ENCODE measurements around the gene ARHGAP11A. TPM values are rescaled to one million over a fixed set of nuclear protein-coding genes. Genes with fewer than 3 reads are reported as not detected.
"Not testable (repeated sequence)": the region's sequence is repeated elsewhere in the genome, so short reads cannot be mapped to it uniquely, and the experiment has no call there.

ARHGAP11A gene, protein sequence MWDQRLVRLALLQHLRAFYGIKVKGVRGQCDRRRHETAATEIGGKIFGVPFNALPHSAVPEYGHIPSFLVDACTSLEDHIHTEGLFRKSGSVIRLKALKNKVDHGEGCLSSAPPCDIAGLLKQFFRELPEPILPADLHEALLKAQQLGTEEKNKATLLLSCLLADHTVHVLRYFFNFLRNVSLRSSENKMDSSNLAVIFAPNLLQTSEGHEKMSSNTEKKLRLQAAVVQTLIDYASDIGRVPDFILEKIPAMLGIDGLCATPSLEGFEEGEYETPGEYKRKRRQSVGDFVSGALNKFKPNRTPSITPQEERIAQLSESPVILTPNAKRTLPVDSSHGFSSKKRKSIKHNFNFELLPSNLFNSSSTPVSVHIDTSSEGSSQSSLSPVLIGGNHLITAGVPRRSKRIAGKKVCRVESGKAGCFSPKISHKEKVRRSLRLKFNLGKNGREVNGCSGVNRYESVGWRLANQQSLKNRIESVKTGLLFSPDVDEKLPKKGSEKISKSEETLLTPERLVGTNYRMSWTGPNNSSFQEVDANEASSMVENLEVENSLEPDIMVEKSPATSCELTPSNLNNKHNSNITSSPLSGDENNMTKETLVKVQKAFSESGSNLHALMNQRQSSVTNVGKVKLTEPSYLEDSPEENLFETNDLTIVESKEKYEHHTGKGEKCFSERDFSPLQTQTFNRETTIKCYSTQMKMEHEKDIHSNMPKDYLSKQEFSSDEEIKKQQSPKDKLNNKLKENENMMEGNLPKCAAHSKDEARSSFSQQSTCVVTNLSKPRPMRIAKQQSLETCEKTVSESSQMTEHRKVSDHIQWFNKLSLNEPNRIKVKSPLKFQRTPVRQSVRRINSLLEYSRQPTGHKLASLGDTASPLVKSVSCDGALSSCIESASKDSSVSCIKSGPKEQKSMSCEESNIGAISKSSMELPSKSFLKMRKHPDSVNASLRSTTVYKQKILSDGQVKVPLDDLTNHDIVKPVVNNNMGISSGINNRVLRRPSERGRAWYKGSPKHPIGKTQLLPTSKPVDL
- 3.7 TPM for total RNA-seq

GRCh38 chr15:32615051-32615870, at the start of gene ARHGAP11A:
Gene ARHGAP11A (plus strand): TSS chr15:32615504. CDS start chr15:32616212, 708 bp downstream.
- Histone ChIP-seq H3K4me3 (ENCODE audit: low read length in 3 of 3) (peak within 1 kb of the TSS; percentile 72 to 80 (median 72)), H3K9ac (ENCODE audit: low read depth in 1 of 3, low read length in 3 of 3) (peak within 1 kb of the TSS; percentile 65 to 84 (median 82)), H3K27ac (ENCODE audit: low read depth, low read length) (peak within 1 kb of the TSS; percentile 84)
- H3K4me1 ChIP-seq (ENCODE audit: control insufficient read depth in 3 of 3, insufficient read depth in 3 of 3, low read length in 3 of 3); H3K9me3 ChIP-seq (ENCODE audit: control insufficient read depth in 3 of 3, low read length in 3 of 3); H3K36me3 ChIP-seq (ENCODE audit: control insufficient read depth in 3 of 3, insufficient read depth in 3 of 3, low read length in 3 of 3); H3K27me3 ChIP-seq (ENCODE audit: control insufficient read depth in 3 of 3, insufficient read depth in 3 of 3, low read length in 3 of 3): not testable (repeated sequence)

DNA sequence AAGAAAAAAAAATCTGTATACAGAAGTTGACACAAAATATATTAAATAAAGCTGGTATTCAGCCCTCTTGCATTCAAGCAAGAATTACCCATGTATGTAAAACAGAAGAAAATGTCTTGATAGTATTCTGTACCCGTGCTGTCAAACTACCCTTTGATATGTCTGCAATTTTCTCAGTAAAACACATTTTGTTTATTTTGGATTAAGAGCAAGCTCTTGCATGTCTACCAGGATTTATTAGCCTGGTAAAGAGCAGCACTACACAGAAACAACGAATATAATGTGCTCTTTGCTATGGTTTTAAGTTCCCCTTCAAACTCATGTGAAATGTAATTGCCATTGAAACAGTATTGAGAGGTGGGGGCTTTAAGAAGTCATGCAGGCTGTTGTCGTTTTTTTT, 46.3 kb upstream of the ARHGAP11A start:
- H3K9ac ChIP-seq (ENCODE audit: low read depth in 1 of 3, low read length in 3 of 3); H3K27ac ChIP-seq (ENCODE audit: low read depth, low read length); H3K9me3 ChIP-seq (ENCODE audit: control insufficient read depth in 3 of 3, low read length in 3 of 3); H3K4me1 ChIP-seq (ENCODE audit: control insufficient read depth in 3 of 3, insufficient read depth in 3 of 3, low read length in 3 of 3); H3K27me3 ChIP-seq (ENCODE audit: control insufficient read depth in 3 of 3, insufficient read depth in 3 of 3, low read length in 3 of 3); H3K4me3 ChIP-seq (ENCODE audit: low read length in 3 of 3); H3K36me3 ChIP-seq (ENCODE audit: control insufficient read depth in 3 of 3, insufficient read depth in 3 of 3, low read length in 3 of 3): not testable (repeated sequence)

DNA sequence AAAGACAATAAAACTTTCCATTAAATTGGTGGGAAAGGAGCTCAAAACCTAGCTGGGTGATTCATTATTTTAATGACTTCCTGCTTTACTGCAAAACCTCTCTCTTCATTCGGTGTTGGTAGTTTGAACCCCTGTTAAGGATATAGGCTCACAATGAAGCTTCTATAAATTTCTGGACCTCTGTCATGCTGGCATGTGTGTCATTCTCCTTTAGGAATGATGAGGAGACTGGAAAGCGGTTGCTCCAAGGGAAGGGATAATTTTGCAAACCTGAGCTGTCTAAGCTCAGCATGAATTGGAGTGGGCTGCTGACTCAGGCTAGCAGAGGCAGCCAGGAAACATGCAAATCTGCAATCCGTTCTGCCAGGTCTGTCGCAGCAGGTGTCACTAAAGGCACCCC, 36.8 kb upstream of the ARHGAP11A start:
- not testable (repeated sequence) for H3K9me3 ChIP-seq (ENCODE audit: control insufficient read depth in 3 of 3, low read length in 3 of 3); H3K4me3 ChIP-seq (ENCODE audit: low read length in 3 of 3); H3K27ac ChIP-seq (ENCODE audit: low read depth, low read length); H3K27me3 ChIP-seq (ENCODE audit: control insufficient read depth in 3 of 3, insufficient read depth in 3 of 3, low read length in 3 of 3); H3K36me3 ChIP-seq (ENCODE audit: control insufficient read depth in 3 of 3, insufficient read depth in 3 of 3, low read length in 3 of 3); H3K4me1 ChIP-seq (ENCODE audit: control insufficient read depth in 3 of 3, insufficient read depth in 3 of 3, low read length in 3 of 3); H3K9ac ChIP-seq (ENCODE audit: low read depth in 1 of 3, low read length in 3 of 3)

- H3K27me3 ChIP-seq (ENCODE audit: control insufficient read depth in 3 of 3, insufficient read depth in 3 of 3, low read length in 3 of 3); H3K9me3 ChIP-seq (ENCODE audit: control insufficient read depth in 3 of 3, low read length in 3 of 3); H3K36me3 ChIP-seq (ENCODE audit: control insufficient read depth in 3 of 3, insufficient read depth in 3 of 3, low read length in 3 of 3); H3K4me3 ChIP-seq (ENCODE audit: low read length in 3 of 3); H3K4me1 ChIP-seq (ENCODE audit: control insufficient read depth in 3 of 3, insufficient read depth in 3 of 3, low read length in 3 of 3); H3K27ac ChIP-seq (ENCODE audit: low read depth, low read length); H3K9ac ChIP-seq (ENCODE audit: low read depth in 1 of 3, low read length in 3 of 3): not testable (repeated sequence)
These were observed 29.5 kb upstream of the ARHGAP11A start for GRCh38 chr15:32585844-32586243.

DNA sequence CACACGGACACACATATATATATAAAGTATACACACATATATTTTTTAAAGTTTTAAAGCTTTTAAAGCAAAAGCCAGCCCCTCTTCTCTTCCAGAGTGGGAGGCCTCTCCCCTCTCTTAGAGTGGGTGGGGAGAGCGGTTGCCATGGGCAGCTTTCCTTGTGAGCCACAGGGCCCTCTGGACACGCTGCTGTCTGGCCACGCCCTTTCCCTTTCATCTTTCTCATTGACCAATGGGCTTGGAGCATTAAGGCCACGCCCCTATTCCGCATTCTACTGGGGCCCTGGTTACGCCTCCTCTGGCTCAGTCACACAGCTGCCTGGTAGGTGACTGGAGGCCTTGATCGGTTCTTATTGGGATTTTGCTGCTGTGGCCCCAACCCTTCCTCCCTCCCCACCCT, 22.2 kb upstream of the ARHGAP11A start, which contains the start of gene GOLGA8N:
GOLGA8N (plus strand) TSS at position 306 of the 400 bp plus-strand sequence.
- H3K4me3 ChIP-seq (ENCODE audit: low read length in 3 of 3); H3K9me3 ChIP-seq (ENCODE audit: control insufficient read depth in 3 of 3, low read length in 3 of 3); H3K9ac ChIP-seq (ENCODE audit: low read depth in 1 of 3, low read length in 3 of 3); H3K4me1 ChIP-seq (ENCODE audit: control insufficient read depth in 3 of 3, insufficient read depth in 3 of 3, low read length in 3 of 3); H3K27me3 ChIP-seq (ENCODE audit: control insufficient read depth in 3 of 3, insufficient read depth in 3 of 3, low read length in 3 of 3); H3K27ac ChIP-seq (ENCODE audit: low read depth, low read length); H3K36me3 ChIP-seq (ENCODE audit: control insufficient read depth in 3 of 3, insufficient read depth in 3 of 3, low read length in 3 of 3): not testable (repeated sequence)

- H3K27me3 ChIP-seq (ENCODE audit: control insufficient read depth in 3 of 3, insufficient read depth in 3 of 3, low read length in 3 of 3); H3K27ac ChIP-seq (ENCODE audit: low read depth, low read length); H3K4me1 ChIP-seq (ENCODE audit: control insufficient read depth in 3 of 3, insufficient read depth in 3 of 3, low read length in 3 of 3); H3K9ac ChIP-seq (ENCODE audit: low read depth in 1 of 3, low read length in 3 of 3); H3K4me3 ChIP-seq (ENCODE audit: low read length in 3 of 3); H3K36me3 ChIP-seq (ENCODE audit: control insufficient read depth in 3 of 3, insufficient read depth in 3 of 3, low read length in 3 of 3); H3K9me3 ChIP-seq (ENCODE audit: control insufficient read depth in 3 of 3, low read length in 3 of 3): not testable (repeated sequence)
These were observed 5.8 kb upstream of the ARHGAP11A start for GRCh38 chr15:32609518-32609917.

DNA sequence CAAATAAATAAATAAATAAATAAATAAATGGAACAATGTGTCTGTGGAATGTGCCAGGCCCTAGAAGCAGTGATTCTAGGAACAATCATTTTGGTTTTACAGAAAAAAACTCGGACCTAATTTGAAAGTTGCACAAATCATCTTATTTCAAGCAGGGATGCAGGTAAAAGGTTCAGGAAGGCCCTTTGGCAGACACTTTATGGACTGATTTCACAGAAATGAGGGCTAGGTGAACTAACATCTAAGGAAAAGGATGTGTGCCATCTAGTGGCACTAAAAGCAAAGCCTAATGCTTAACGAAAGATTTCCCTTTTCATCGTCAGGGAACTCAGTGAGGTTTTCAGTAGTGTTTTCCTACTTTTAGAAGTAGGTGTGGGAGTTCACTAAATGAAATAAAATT, 4.6 kb upstream of the ARHGAP11A start:
- not testable (repeated sequence) for H3K36me3 ChIP-seq (ENCODE audit: control insufficient read depth in 3 of 3, insufficient read depth in 3 of 3, low read length in 3 of 3); H3K27ac ChIP-seq (ENCODE audit: low read depth, low read length); H3K27me3 ChIP-seq (ENCODE audit: control insufficient read depth in 3 of 3, insufficient read depth in 3 of 3, low read length in 3 of 3); H3K9ac ChIP-seq (ENCODE audit: low read depth in 1 of 3, low read length in 3 of 3); H3K9me3 ChIP-seq (ENCODE audit: control insufficient read depth in 3 of 3, low read length in 3 of 3); H3K4me1 ChIP-seq (ENCODE audit: control insufficient read depth in 3 of 3, insufficient read depth in 3 of 3, low read length in 3 of 3); H3K4me3 ChIP-seq (ENCODE audit: low read length in 3 of 3)

DNA sequence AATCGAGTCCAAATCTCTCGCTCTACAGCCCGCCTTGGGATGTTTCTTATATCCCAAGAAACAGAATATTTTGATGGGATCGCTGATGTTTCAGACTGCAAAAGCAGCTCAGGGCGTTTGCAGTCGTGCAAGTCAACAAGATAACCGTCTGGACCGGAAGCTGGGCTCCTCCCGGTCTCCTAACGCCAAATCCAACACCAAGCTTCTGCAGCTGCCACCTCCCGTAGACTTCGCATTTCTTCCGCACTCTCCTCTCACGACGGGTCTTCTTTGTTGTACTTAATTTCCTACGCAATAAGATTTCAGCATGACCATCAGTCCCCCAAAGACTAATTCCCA, 623 bp upstream of the ARHGAP11A start:
- H3K4me1 ChIP-seq (ENCODE audit: control insufficient read depth in 3 of 3, insufficient read depth in 3 of 3, low read length in 3 of 3); H3K27me3 ChIP-seq (ENCODE audit: control insufficient read depth in 3 of 3, insufficient read depth in 3 of 3, low read length in 3 of 3); H3K9me3 ChIP-seq (ENCODE audit: control insufficient read depth in 3 of 3, low read length in 3 of 3); H3K36me3 ChIP-seq (ENCODE audit: control insufficient read depth in 3 of 3, insufficient read depth in 3 of 3, low read length in 3 of 3): not testable (repeated sequence)
- peak overlapping the region; percentile 72 to 78 (median 72) for H3K4me3 ChIP-seq (ENCODE audit: low read length in 3 of 3)
- peak overlapping the region; percentile 65 to 84 (median 82) for H3K9ac ChIP-seq (ENCODE audit: low read depth in 1 of 3, low read length in 3 of 3)
- peak overlapping the region; percentile 84 for H3K27ac ChIP-seq (ENCODE audit: low read depth, low read length)

DNA sequence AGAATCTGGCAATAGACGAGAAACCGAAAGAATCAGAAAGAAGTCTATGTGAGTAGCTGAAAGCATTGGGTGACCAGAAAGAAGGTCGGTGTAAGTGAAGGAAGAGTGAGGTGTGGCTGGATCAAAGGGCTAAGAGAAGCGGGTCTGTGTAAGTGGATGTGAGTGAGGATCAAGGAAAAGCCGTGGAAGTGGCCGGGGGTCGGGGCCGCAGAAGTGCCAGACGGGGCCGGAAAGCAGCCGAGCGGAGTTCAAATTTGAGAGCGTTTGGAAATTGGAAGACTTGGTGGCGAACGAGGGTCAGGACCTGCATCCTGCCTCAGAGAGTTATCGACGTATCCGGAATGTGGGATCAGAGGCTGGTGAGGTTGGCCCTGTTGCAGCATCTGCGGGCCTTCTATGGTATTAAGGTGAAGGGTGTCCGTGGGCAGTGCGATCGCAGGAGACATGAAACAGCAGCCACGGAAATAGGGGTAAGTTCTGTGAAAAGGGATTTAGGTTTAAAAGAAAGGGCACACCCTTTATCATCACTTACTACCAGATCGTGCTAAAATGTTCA, 645 bp downstream of the ARHGAP11A start:
- peak overlapping the region in 2 of 3 donors; percentile 32 to 35 for H3K9ac ChIP-seq (ENCODE audit: low read depth in 1 of 3, low read length in 3 of 3)
- H3K27me3 ChIP-seq (ENCODE audit: control insufficient read depth in 3 of 3, insufficient read depth in 3 of 3, low read length in 3 of 3): not testable (repeated sequence)

More for the DNA sequence above, 645 bp downstream of the ARHGAP11A start:
- H3K4me3 ChIP-seq (ENCODE audit: low read length in 3 of 3): peak overlapping the region; percentile 62 to 78 (median 72)
- H3K27ac ChIP-seq (ENCODE audit: low read depth, low read length); H3K36me3 ChIP-seq (ENCODE audit: control insufficient read depth in 3 of 3, insufficient read depth in 3 of 3, low read length in 3 of 3); H3K4me1 ChIP-seq (ENCODE audit: control insufficient read depth in 3 of 3, insufficient read depth in 3 of 3, low read length in 3 of 3); H3K9me3 ChIP-seq (ENCODE audit: control insufficient read depth in 3 of 3, low read length in 3 of 3): not testable (repeated sequence)
